C4-2B (cell line): ENCODE measurements around the gene TSPEAR.

Experiments used
- ZFX ChIP-seq: fragments of 450-650 bp; IDR thresholded peaks from 2 replicates; pipeline ENCODE4 v1.6.1; 2017
- TF ChIP-seq, protein P1 (sequence below): fragments of 450-650 bp; conservative IDR thresholded peaks from 2 replicates; pipeline ENCODE4 v1.5.1; 2017; ENCODE audit warnings: mild to moderate bottlenecking

DNA sequence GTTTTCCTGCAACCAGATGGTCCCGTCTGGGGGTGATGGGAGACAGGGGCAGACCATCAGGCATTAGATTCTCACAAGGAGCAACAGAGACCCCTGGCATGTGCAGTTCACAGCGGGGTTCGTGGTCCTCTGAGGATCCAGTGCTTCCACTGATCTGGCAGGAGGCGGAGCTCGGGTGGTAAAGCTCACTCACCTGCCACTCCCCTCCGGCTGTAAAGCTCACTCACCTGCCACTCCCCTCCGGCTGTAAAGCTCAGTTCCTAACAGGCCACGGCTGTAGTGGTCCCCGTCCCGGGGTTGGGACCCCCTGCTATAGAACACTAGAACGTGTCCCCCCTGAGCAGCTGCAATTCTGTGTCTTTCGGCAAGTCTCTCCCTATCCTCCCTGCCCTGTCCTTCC lies 9.8 kb downstream of the TSPEAR start:
- TF ChIP-seq, protein P1, sequence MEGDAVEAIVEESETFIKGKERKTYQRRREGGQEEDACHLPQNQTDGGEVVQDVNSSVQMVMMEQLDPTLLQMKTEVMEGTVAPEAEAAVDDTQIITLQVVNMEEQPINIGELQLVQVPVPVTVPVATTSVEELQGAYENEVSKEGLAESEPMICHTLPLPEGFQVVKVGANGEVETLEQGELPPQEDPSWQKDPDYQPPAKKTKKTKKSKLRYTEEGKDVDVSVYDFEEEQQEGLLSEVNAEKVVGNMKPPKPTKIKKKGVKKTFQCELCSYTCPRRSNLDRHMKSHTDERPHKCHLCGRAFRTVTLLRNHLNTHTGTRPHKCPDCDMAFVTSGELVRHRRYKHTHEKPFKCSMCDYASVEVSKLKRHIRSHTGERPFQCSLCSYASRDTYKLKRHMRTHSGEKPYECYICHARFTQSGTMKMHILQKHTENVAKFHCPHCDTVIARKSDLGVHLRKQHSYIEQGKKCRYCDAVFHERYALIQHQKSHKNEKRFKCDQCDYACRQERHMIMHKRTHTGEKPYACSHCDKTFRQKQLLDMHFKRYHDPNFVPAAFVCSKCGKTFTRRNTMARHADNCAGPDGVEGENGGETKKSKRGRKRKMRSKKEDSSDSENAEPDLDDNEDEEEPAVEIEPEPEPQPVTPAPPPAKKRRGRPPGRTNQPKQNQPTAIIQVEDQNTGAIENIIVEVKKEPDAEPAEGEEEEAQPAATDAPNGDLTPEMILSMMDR = no peak
- TF ChIP-seq ZFX = no peak
